Suprapubic skin (tissue), 4 donors: ENCODE measurements around the gene SPTLC3. TPM values are rescaled to one million over a fixed set of nuclear protein-coding genes. Genes with fewer than 3 reads are reported as not detected.

ENCODE experiments used
- DNase-seq, 2 donors: peaks; one replicate each; pipeline ENCODE4 v3.0.0-alpha.2; 2019; ENCODE audit warnings: low spot score in 2 of 2
- H3K27ac ChIP-seq: fragments of 200-600 bp; sonication (generic); one replicate; pipeline ENCODE4 v1.5.1; 2019
- H3K27me3 ChIP-seq: fragments of 200-600 bp; sonication (generic); one replicate; pipeline ENCODE4 v1.5.1; 2019
- H3K36me3 ChIP-seq: fragments of 200-600 bp; sonication (generic); one replicate; pipeline ENCODE4 v1.5.1; 2019
- H3K4me1 ChIP-seq: fragments of 200-600 bp; sonication (generic); one replicate; pipeline ENCODE4 v1.5.1; 2019
- H3K4me3 ChIP-seq: fragments of 200-600 bp; sonication (generic); one replicate; pipeline ENCODE4 v1.5.1; 2019; ENCODE audit warnings: mild to moderate bottlenecking
- H3K9me3 ChIP-seq: fragments of 200-600 bp; sonication (generic); one replicate; pipeline ENCODE4 v1.5.1; 2019
- EP300 ChIP-seq: sonication (generic); formaldehyde crosslinking; IDR thresholded peaks from one replicate; pipeline ENCODE4 v1.6.1; 2017; ENCODE audit warnings: antibody characterized with exemption
- POLR2A ChIP-seq, 2 donors: fragments of 450-650 bp; IDR thresholded peaks; one replicate each; pipeline ENCODE4 v1.6.1; 2017; ENCODE audit warnings: antibody characterized with exemption in 2 of 2, mild to moderate bottlenecking in 2 of 2, moderate library complexity in 2 of 2
- POLR2AphosphoS5 ChIP-seq, 3 donors: sonication (generic); formaldehyde crosslinking; IDR thresholded peaks; one replicate each; pipeline ENCODE4 v1.6.1; 2017; ENCODE audit warnings: antibody characterized with exemption in 3 of 3
- WGBS: methylation state at CpG from one replicate; pipeline ENCODE4 v1.1.5; 2018; 5-methylcytosine and 5-hydroxymethylcytosine counted together
- total RNA-seq, 4 donors: library from RNA; depleted of rRNA; stranded (reverse); fragments of >200 nt; gene quantifications; one replicate each; pipeline ENCODE4 v1.1.0, GENCODE V29; 2016
- TF ChIP-seq, protein P1 (sequence below), 2 donors: fragments of 200-600 bp in 1 of 2; fragments of 450-650 bp in 1 of 2; sonication (generic) in 1 of 2; IDR thresholded peaks; one replicate each; pipeline ENCODE4 v1.5.1; 2016 to 2019; ENCODE audit warnings: antibody characterized with exemption in 2 of 2, mild to moderate bottlenecking in 1 of 2, moderate library complexity in 1 of 2

Gene SPTLC3
- total RNA-seq, 4 donors from 2014 or later = 54.1 to 83.0 (median 64.7) TPM

DNA sequence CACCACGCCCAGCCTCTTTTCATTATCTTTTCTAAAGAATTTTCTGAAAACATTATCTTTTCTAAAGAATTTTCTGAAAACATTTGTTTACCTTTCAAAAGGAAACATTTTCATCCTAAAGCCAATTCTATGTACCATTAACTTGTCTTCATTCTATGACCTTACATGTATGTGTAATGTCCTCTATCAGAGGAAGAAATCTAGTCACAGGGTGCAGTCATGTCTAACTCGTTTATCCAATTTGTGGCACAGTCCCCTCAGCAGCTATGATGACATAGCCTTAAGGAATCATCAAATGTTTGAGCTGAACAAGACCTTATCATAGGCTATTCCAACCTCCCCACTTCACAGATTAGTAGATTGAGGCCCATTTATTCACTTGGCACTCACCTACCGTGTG is 21.5 kb upstream of the SPTLC3 start:
- Histone ChIP-seq H3K27ac (no peak overlapping the region), H3K4me3 (no peak overlapping the region), H3K4me1 (peaks cover 9% of the 10 kb centered on the region), H3K9me3 (no peaks in the 10 kb centered on the region), H3K27me3 (no peaks in the 10 kb centered on the region), H3K36me3 (no peaks in the 10 kb centered on the region)
- DNase-seq = no peak
- TF ChIP-seq, protein P1, sequence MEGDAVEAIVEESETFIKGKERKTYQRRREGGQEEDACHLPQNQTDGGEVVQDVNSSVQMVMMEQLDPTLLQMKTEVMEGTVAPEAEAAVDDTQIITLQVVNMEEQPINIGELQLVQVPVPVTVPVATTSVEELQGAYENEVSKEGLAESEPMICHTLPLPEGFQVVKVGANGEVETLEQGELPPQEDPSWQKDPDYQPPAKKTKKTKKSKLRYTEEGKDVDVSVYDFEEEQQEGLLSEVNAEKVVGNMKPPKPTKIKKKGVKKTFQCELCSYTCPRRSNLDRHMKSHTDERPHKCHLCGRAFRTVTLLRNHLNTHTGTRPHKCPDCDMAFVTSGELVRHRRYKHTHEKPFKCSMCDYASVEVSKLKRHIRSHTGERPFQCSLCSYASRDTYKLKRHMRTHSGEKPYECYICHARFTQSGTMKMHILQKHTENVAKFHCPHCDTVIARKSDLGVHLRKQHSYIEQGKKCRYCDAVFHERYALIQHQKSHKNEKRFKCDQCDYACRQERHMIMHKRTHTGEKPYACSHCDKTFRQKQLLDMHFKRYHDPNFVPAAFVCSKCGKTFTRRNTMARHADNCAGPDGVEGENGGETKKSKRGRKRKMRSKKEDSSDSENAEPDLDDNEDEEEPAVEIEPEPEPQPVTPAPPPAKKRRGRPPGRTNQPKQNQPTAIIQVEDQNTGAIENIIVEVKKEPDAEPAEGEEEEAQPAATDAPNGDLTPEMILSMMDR (IDR thresholded peaks at IDR 0.05) = no peak
- no peak for TF ChIP-seq POLR2AphosphoS5 (IDR thresholded peaks at IDR 0.05)
- no peak for TF ChIP-seq EP300
- TF ChIP-seq POLR2A (IDR thresholded peaks at IDR 0.05) = no peak
- 67% methylated on average over 3 of the region's 3 CpGs for WGBS

DNA sequence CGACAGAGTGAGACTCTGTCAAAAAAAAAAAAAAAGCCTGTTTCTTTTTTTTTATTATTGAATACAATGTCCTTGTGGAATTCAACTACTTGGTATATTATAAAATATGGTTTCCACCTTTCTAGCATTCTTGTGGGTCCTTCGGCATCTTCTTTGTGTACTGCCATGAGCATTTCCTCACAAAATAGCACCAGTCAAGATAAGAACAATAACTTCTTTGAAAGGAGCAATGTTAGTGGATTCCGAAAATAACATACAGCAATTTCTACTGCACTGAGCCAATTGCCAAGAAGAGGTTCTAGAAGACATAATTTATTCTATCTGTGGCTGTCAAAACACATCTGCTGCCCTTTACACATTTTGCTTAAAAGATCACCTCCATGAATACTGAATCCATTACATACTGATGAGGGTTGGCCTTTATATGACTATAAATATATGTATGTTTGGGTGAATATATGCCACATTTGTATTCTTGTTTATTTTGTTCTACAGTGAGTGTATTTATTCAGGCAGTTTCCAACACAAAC is 19.1 kb upstream of the SPTLC3 start:
- no peak overlapping the region for H3K4me3 ChIP-seq
- no peak for DNase-seq
- peaks cover 5% of the 10 kb centered on the region for H3K4me1 ChIP-seq
- TF ChIP-seq, protein P1 (IDR thresholded peaks at IDR 0.05) = no peak
- TF ChIP-seq EP300 (no peak), POLR2AphosphoS5 (IDR thresholded peaks at IDR 0.05) (no peak), POLR2A (IDR thresholded peaks at IDR 0.05) (no peak)
- no peak overlapping the region for H3K27ac ChIP-seq
- 71% methylated on average over 3 of the region's 3 CpGs for WGBS
- H3K9me3 ChIP-seq = no peaks in the 10 kb centered on the region
- H3K27me3 ChIP-seq = no peaks in the 10 kb centered on the region
- no peaks in the 10 kb centered on the region for H3K36me3 ChIP-seq

DNA sequence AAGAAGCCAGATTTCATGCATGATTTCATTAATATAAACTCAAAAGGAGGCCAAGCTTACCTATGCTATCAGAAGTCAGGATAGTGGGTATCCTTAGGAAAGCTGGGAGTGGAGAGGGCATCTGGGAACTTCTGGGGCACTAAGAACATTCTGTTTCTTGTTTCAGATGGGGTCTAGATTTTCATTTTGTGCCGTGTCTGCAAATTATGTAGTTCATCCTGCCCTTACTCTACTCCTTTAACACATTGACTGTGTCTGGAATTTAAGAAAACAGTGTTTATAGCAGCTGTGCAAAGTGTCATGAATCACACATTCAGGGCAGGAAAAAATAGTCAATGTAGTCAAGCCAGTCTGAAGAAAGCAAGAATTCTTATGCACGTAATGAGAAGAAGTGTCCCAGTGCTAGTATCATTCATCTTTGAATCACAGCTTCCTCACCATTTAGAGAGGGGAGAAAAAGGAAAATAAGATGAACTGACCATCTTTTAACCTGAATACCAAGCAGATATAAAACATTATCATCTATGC is 11.6 kb upstream of the SPTLC3 start:
- no peaks in the 10 kb centered on the region for H3K36me3 ChIP-seq
- 51% methylated on average over 2 of the region's 2 CpGs for WGBS
- no peak overlapping the region for H3K27ac ChIP-seq

DNA sequence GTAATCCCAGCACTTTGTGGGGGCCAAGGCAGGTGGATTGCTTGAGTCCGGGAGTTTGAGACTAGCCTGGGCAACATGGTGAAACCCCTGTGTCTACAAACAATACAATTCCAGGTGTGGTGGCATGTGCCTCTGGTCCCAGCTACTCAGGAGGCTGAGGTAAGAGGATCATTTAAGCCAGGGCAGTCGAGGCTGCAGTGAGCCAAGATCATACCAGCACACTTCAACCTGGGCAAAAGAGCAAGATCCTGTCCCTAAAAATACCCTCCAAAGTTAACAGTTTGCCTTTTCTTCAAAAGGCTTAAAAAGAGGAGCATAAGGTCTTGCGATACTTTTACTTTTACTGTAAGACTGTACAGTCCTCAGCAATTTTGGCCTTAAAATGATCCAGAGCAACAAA is 10.7 kb upstream of the SPTLC3 start:
- WGBS = 95% methylated on average over 3 of the region's 3 CpGs
- Histone ChIP-seq H3K4me1 (no peaks in the 10 kb centered on the region), H3K27me3 (no peaks in the 10 kb centered on the region), H3K4me3 (no peak overlapping the region), H3K27ac (no peak overlapping the region), H3K36me3 (no peaks in the 10 kb centered on the region), H3K9me3 (no peaks in the 10 kb centered on the region)
- TF ChIP-seq POLR2AphosphoS5 (IDR thresholded peaks at IDR 0.05) = no peak
- TF ChIP-seq POLR2A (IDR thresholded peaks at IDR 0.05) = no peak
- TF ChIP-seq, protein P1 (IDR thresholded peaks at IDR 0.05) = no peak
- no peak for TF ChIP-seq EP300
- DNase-seq = no peak

More for the DNA sequence above, 11.6 kb upstream of the SPTLC3 start:
- Histone ChIP-seq H3K9me3 (no peaks in the 10 kb centered on the region), H3K27me3 (no peaks in the 10 kb centered on the region), H3K4me3 (no peak overlapping the region), H3K4me1 (no peaks in the 10 kb centered on the region)
- TF ChIP-seq, protein P1 (IDR thresholded peaks at IDR 0.05) = no peak
- TF ChIP-seq EP300 = no peak
- no peak for TF ChIP-seq POLR2A (IDR thresholded peaks at IDR 0.05)
- TF ChIP-seq POLR2AphosphoS5 (IDR thresholded peaks at IDR 0.05) = no peak
- no peak for DNase-seq

DNA sequence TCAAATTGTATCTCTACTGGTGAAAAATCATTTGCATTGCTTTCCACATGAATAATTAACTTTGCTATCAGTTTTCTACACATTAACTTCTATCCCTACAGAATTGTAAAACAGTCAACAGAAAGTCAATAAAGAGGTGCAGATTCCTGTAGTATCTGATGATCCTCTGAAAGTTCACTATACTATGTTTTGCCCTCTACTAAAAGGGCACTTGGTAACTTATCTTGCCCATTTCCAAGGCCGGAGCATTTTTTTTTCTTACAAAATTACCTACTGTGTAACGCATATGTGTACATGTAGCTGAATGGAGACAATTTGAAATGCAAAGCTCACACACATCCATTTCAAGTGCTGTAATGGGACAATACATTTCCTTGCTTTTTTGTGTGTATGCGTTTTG is 9.6 kb upstream of the SPTLC3 start:
- no peak for DNase-seq
- H3K27ac ChIP-seq = no peak overlapping the region
- no peaks in the 10 kb centered on the region for H3K27me3 ChIP-seq
- H3K9me3 ChIP-seq = no peaks in the 10 kb centered on the region
- no peak overlapping the region for H3K4me3 ChIP-seq
- no peak for TF ChIP-seq POLR2A (IDR thresholded peaks at IDR 0.05)
- no peaks in the 10 kb centered on the region for H3K4me1 ChIP-seq
- 93% methylated on average over 3 of the region's 3 CpGs for WGBS
- H3K36me3 ChIP-seq = no peaks in the 10 kb centered on the region

DNA sequence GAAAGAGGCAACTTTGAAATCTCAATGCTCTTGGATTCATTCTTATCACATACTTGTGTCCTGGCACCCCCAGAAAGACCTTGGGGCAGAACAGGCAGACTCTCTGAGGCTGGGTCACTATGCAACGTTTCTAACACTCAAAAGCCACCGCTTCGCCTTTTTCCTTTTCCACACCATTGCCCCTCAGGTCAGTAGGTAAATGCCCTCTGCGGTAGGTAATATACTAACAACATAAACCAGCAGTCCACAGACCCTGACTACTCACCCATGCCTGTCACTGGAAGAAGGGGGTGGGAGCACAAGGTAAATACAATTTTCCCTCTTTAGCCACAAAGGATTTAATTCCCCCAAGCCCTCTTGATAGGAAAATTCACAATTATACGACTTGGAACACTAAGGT is 6.5 kb upstream of the SPTLC3 start:
- no peaks in the 10 kb centered on the region for H3K9me3 ChIP-seq
- H3K27ac ChIP-seq = no peak overlapping the region
- WGBS = 87% methylated on average over 5 of the region's 5 CpGs
- TF ChIP-seq, protein P1 (IDR thresholded peaks at IDR 0.05) = no peak
- TF ChIP-seq POLR2A (IDR thresholded peaks at IDR 0.05) (no peak), POLR2AphosphoS5 (IDR thresholded peaks at IDR 0.05) (no peak), EP300 (no peak)
- no peak for DNase-seq
- no peaks in the 10 kb centered on the region for H3K36me3 ChIP-seq
- H3K4me3 ChIP-seq = no peak overlapping the region
- no peaks in the 10 kb centered on the region for H3K4me1 ChIP-seq
- no peaks in the 10 kb centered on the region for H3K27me3 ChIP-seq
